CMK (cell line): ENCODE data around the gene SCT.

ENCODE experiments used
- DNase-seq: peaks from one replicate; pipeline ENCODE4 v3.0.0-alpha.2; 2010; ENCODE audit warnings: low read depth

The SCT gene

GRCh38 chr11:609341-609811 lies 17.6 kb downstream of the SCT start:
- DNase-seq, result no peak

- DNase-seq, result no peak
Measured at GRCh38 chr11:608791-609251, 18.2 kb downstream of the SCT start.

- DNase-seq, result no peak
Measured at GRCh38 chr11:607971-608659, 18.9 kb downstream of the SCT start.

- DNase-seq, result no peak
Measured at GRCh38 chr11:607020-607780, 19.8 kb downstream of the SCT start.

GRCh38 chr11:606245-606644 lies 20.7 kb downstream of the SCT start:
- DNase-seq, result no peak

- no peak for DNase-seq
Measured at GRCh38 chr11:605286-606129, 21.5 kb downstream of the SCT start.

GRCh38 chr11:603154-603553 lies 23.8 kb downstream of the SCT start:
- DNase-seq, result no peak

GRCh38 chr11:601573-602245 lies 25.3 kb downstream of the SCT start:
- no peak for DNase-seq

- DNase-seq, result no peak
Measured at GRCh38 chr11:598005-598680, 28.8 kb downstream of the SCT start.

GRCh38 chr11:597166-597725 lies 29.7 kb downstream of the SCT start:
- no peak for DNase-seq

GRCh38 chr11:596374-596773 lies 30.6 kb downstream of the SCT start:
- no peak for DNase-seq

- no peak for DNase-seq
Measured at GRCh38 chr11:595400-595799, 31.6 kb downstream of the SCT start.

GRCh38 chr11:593347-593746 lies 33.6 kb downstream of the SCT start:
- DNase-seq, result no peak

GRCh38 chr11:592918-593317 lies 34.1 kb downstream of the SCT start:
- no peak for DNase-seq

GRCh38 chr11:592501-592900 lies 34.5 kb downstream of the SCT start:
- no peak for DNase-seq

- no peak for DNase-seq
Measured at GRCh38 chr11:590997-591396, 36.0 kb downstream of the SCT start.

GRCh38 chr11:589798-590197 lies 37.2 kb downstream of the SCT start:
- no peak for DNase-seq

GRCh38 chr11:587978-588380 lies 39.0 kb downstream of the SCT start:
- DNase-seq, result no peak

- DNase-seq, result no peak
Measured at GRCh38 chr11:587546-587945, 39.4 kb downstream of the SCT start.

GRCh38 chr11:586376-587316 lies 40.3 kb downstream of the SCT start:
- no peak for DNase-seq
